Right cardiac atrium (tissue), 5 donors: ENCODE measurements around the gene KIF12. TPM values are rescaled to one million over a fixed set of nuclear protein-coding genes. Genes with fewer than 3 reads are reported as not detected.

ENCODE experiments used
- ATAC-seq, 2 donors: fragments of 200-7000 bp; cut with Tn5 transposase; one replicate each; pipeline versions ENCODE4 v1.8.0 to v1.9.1; 2020; ENCODE audit warnings: moderate library complexity in 2 of 2, mild to moderate bottlenecking in 1 of 2
- DNase-seq, 3 donors: peaks; one replicate each; pipeline ENCODE4 v3.0.0-alpha.2; 2020
- H3K27ac ChIP-seq: one replicate; pipeline ENCODE4 v1.5.1; 2013; ENCODE audit warnings: mild to moderate bottlenecking, low read length, control low read depth, moderate library complexity
- H3K27me3 ChIP-seq: one replicate; pipeline ENCODE4 v1.6.1; 2013; ENCODE audit not compliant: control insufficient read depth, insufficient read depth
- H3K4me1 ChIP-seq: one replicate; pipeline ENCODE4 v1.6.1; 2013; ENCODE audit warnings: low read length; ENCODE audit not compliant: control insufficient read depth, insufficient read depth
- H3K4me3 ChIP-seq: one replicate; pipeline ENCODE4 v1.5.1; 2013; ENCODE audit warnings: low read length, control low read depth
- H3K9me3 ChIP-seq: one replicate; pipeline ENCODE4 v1.6.1; 2013; ENCODE audit warnings: low read length; ENCODE audit not compliant: control insufficient read depth
- WGBS: extraction: QIAGEN DNeasy Blood & Tissue Kit; methylation state at CpG from one replicate; pipeline ENCODE4 v1.1.7; 2013; 5-methylcytosine and 5-hydroxymethylcytosine counted together
- intact Hi-C, 4 donors: fragments of 100-400 bp; cut with DNase I; formaldehyde crosslinking; loops; one replicate each; pipeline versions ENCODE4 v1.11.0 to v1.14.0; 2022 to 2023
- polyA plus RNA-seq: library from polyadenylated mRNA; stranded (reverse); fragments of 200-250 nt; gene quantifications from one replicate; pipeline ENCODE4 v1.2.3, GENCODE V29; 2013
- total RNA-seq, 4 donors: library from RNA; stranded (reverse); fragmentation: NEBNext Ultra II Directional; extraction: Animal tissue kit (Norgen Biotek cat#: 25700); gene quantifications; one replicate each; pipeline ENCODE4 v1.2.1, GENCODE V29; 2021
- donor health status: healthy with polysubstance abuse.
- donor health status: DM: no; HTN: yes; CAD: no.
- donor health status: DM: no; HTN: no; CAD: no.
- donor health status: DM: no; HTN: yes; CAD: no; lungs with severe emphysema.
- donor health status: DM: yes; HTN: yes; CAD: no.

Gene KIF12
- total and polyA plus RNA-seq, 5 donors: 0.11 to 0.44 (median 0.23) TPM; not detected in 2

GRCh38 chr9:114100536-114100935 lies 1.4 kb upstream of the KIF12 start:
- H3K27me3 ChIP-seq: no peaks in the 10 kb centered on the region
- intact Hi-C loops: no loop called here
- H3K4me1 ChIP-seq: no peaks in the 10 kb centered on the region
- no peak overlapping the region for H3K27ac ChIP-seq
- H3K4me3 ChIP-seq: no peak overlapping the region
- H3K9me3 ChIP-seq: no peaks in the 10 kb centered on the region
- DNase-seq: no peak
- ATAC-seq: no peak
- 92% methylated on average over 1 of the region's 1 CpG for WGBS

- Histone ChIP-seq H3K4me1 (no peaks in the 10 kb centered on the region), H3K4me3 (no peak overlapping the region), H3K27me3 (no peaks in the 10 kb centered on the region), H3K27ac (no peak overlapping the region), H3K9me3 (no peaks in the 10 kb centered on the region)
- intact Hi-C loops: no loop called here
- WGBS: 60% methylated on average over 2 of the region's 2 CpGs
- ATAC-seq: no peak
- DNase-seq: no peak
Observed at GRCh38 chr9:114099669-114100270, 678 bp upstream of the KIF12 start.

GRCh38 chr9:114098021-114098935 lies 814 bp downstream of the KIF12 start:
- peak; percentile 39 to 78 (median 75) for DNase-seq
- Histone ChIP-seq H3K27ac (no peak overlapping the region), H3K4me1 (no peaks in the 10 kb centered on the region), H3K9me3 (no peaks in the 10 kb centered on the region), H3K4me3 (peak overlapping the region; percentile 68), H3K27me3 (no peaks in the 10 kb centered on the region)
- intact Hi-C loops: no loop called here
- ATAC-seq: peak; percentile 81 to 82
- WGBS: 2% methylated on average over 77 of the region's 77 CpGs

- ATAC-seq (no peak), DNase-seq (no peak)
- Histone ChIP-seq H3K27ac (no peak overlapping the region), H3K4me3 (peak overlapping the region; percentile 68), H3K4me1 (no peaks in the 10 kb centered on the region), H3K9me3 (no peaks in the 10 kb centered on the region), H3K27me3 (no peaks in the 10 kb centered on the region)
- intact Hi-C loops: no loop called here
- WGBS: 22% methylated on average over 18 of the region's 18 CpGs
Observed at GRCh38 chr9:114097613-114098020, 1.5 kb downstream of the KIF12 start.

- DNase-seq (no peak), ATAC-seq (no peak)
- Histone ChIP-seq H3K4me1 (no peaks in the 10 kb centered on the region), H3K9me3 (no peaks in the 10 kb centered on the region), H3K27me3 (no peaks in the 10 kb centered on the region), H3K27ac (no peak overlapping the region), H3K4me3 (no peak overlapping the region)
- intact Hi-C loops: no loop called here
- WGBS: 81% methylated on average over 14 of the region's 14 CpGs
Observed at GRCh38 chr9:114096866-114097612, 2.1 kb downstream of the KIF12 start.

- no peaks in the 10 kb centered on the region for H3K27me3 ChIP-seq
- ATAC-seq: no peak
- H3K27ac ChIP-seq: no peak overlapping the region
- peak in 2 of 3 donors; percentile 8 to 36 for DNase-seq
- intact Hi-C loops: no loop called here
- no peak overlapping the region for H3K4me3 ChIP-seq
- H3K4me1 ChIP-seq: no peaks in the 10 kb centered on the region
- WGBS: 82% methylated on average over 9 of the region's 9 CpGs
- no peaks in the 10 kb centered on the region for H3K9me3 ChIP-seq
Observed at GRCh38 chr9:114096041-114096511, 3.0 kb downstream of the KIF12 start.

- peak in 1 of 3 donors; percentile 37 for DNase-seq
- Histone ChIP-seq H3K9me3 (no peaks in the 10 kb centered on the region), H3K27me3 (no peaks in the 10 kb centered on the region), H3K4me1 (no peaks in the 10 kb centered on the region), H3K27ac (no peak overlapping the region), H3K4me3 (no peak overlapping the region)
- ATAC-seq: no peak
- 96% methylated on average over 12 of the region's 12 CpGs for WGBS
- intact Hi-C loops: no loop called here
Observed at GRCh38 chr9:114094971-114095370, 4.1 kb downstream of the KIF12 start.

GRCh38 chr9:114093761-114094505 lies 5.2 kb downstream of the KIF12 start:
- intact Hi-C loops: no loop called here
- no peak overlapping the region for H3K27ac ChIP-seq
- no peak overlapping the region for H3K4me3 ChIP-seq
- WGBS: 92% methylated on average over 9 of the region's 9 CpGs
- no peaks in the 10 kb centered on the region for H3K27me3 ChIP-seq
- no peaks in the 10 kb centered on the region for H3K4me1 ChIP-seq
- DNase-seq (peak in 1 of 3 donors; percentile 20), ATAC-seq (no peak)
- H3K9me3 ChIP-seq: no peaks in the 10 kb centered on the region

DNA sequence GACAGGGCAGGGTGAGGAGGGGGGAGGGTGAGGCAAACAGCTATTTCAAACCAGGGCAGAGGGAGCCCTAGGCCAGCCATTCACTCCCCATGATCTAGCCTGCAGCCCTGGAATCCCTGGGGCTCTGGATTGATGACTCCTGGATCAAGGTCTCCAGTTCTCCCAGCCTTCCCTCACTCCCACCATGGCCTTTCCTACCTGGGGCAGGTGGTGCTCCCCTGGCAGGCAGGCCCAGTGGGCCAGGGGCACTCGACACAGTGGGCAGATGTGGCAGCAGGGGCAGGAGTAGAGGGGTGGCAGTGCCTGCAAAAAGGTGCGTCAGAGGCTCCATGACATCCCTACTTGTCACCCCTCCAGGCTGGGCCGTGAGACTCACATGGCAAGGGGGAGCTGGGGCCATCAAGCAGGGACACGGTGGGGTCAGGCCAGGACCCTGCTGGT lies 6.0 kb downstream of the KIF12 start:
- Histone ChIP-seq H3K4me3 (no peak overlapping the region), H3K27me3 (no peaks in the 10 kb centered on the region), H3K27ac (no peak overlapping the region), H3K4me1 (no peaks in the 10 kb centered on the region), H3K9me3 (no peaks in the 10 kb centered on the region)
- intact Hi-C loops: no loop called here
- DNase-seq (peak in 1 of 3 donors; percentile 27), ATAC-seq (no peak)
- WGBS: 92% methylated on average over 4 of the region's 4 CpGs

GRCh38 chr9:114092336-114092735 lies 6.8 kb downstream of the KIF12 start:
- no peaks in the 10 kb centered on the region for H3K27me3 ChIP-seq
- no peak overlapping the region for H3K27ac ChIP-seq
- H3K4me1 ChIP-seq: no peaks in the 10 kb centered on the region
- no peaks in the 10 kb centered on the region for H3K9me3 ChIP-seq
- H3K4me3 ChIP-seq: no peak overlapping the region
- DNase-seq: peak in 1 of 3 donors; percentile 14
- no peak for ATAC-seq
- 90% methylated on average over 4 of the region's 4 CpGs for WGBS
- intact Hi-C loops: no loop called here
